ENCODE data around the gene PRKRA.

PRKRA gene

DNA sequence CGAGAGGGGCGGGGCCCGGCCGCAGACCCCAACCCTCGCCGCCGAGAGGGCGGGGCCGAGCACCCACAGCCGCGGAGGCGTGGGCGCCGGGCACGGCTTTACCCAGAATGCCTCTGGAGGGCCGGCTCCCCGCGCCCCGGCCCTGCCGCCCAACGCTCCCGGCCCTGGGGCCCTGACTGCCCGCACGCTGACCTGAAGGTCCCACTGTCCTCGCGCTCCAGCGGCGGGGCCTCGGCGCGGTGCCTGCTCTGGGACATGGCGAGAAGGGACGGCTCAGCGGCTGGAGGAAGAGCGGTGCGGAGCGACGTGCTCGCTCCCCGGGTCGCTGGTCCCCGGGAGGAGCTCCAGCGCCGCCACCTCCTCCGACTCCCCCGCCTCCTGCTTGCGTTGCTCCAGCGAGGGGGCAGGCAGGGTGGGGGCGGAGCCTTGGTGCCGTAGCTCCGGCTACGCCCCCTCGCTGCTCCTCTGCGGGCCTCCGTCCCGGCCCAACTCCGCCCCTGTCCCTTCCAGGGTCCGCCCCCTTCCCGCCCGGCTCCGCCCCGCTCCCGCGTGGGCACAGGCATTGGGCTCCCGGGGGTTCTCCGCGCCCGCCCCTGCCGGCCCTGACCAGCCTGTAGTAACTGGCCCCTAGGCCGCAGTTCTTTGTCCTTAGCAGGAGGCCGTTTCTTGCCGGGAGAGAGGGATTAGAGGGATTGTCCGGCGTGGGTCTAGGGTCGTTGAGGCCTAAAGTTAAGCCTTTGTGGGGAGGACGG, at the start of gene PRKRA, which contains the start of gene PJVK:
Gene PRKRA, minus strand, starts transcription at position 402 of the 752 bp plus-strand sequence. Its CDS starts 145 bp downstream, at position 257.
Gene PJVK, plus strand, starts transcription at position 605 of the 752 bp plus-strand sequence. CDS start 2,032 bp downstream, outside the sequence.
- Histone ChIP-seq H3K27me3 (ENCODE audit: insufficient read depth, poor library complexity, severe bottlenecking) (no peaks in the 10 kb centered on the region), H3K27ac (ENCODE audit: poor library complexity, severe bottlenecking) (peak within 1 kb of the TSS; percentile 55), H3K4me1 (ENCODE audit: insufficient read depth, poor library complexity, severe bottlenecking) (peaks cover 10% of the 10 kb centered on the region), H3K4me3 (ENCODE audit: severe bottlenecking) (peak within 1 kb of the TSS; percentile 79), H3K9me3 (ENCODE audit: severe bottlenecking) (no peaks in the 10 kb centered on the region), H3K36me3 (ENCODE audit: low read depth) (peaks cover 36% of the 10 kb centered on the region)
- ATAC-seq (ENCODE audit: low read depth) (peak; percentile 91), DNase-seq (ENCODE audit: low spot score) (peak; percentile 93)
- TF ChIP-seq, protein P1, sequence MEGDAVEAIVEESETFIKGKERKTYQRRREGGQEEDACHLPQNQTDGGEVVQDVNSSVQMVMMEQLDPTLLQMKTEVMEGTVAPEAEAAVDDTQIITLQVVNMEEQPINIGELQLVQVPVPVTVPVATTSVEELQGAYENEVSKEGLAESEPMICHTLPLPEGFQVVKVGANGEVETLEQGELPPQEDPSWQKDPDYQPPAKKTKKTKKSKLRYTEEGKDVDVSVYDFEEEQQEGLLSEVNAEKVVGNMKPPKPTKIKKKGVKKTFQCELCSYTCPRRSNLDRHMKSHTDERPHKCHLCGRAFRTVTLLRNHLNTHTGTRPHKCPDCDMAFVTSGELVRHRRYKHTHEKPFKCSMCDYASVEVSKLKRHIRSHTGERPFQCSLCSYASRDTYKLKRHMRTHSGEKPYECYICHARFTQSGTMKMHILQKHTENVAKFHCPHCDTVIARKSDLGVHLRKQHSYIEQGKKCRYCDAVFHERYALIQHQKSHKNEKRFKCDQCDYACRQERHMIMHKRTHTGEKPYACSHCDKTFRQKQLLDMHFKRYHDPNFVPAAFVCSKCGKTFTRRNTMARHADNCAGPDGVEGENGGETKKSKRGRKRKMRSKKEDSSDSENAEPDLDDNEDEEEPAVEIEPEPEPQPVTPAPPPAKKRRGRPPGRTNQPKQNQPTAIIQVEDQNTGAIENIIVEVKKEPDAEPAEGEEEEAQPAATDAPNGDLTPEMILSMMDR (IDR thresholded peaks at IDR 0.05; ENCODE audit: poor library complexity, severe bottlenecking): peak; percentile 8

DNA sequence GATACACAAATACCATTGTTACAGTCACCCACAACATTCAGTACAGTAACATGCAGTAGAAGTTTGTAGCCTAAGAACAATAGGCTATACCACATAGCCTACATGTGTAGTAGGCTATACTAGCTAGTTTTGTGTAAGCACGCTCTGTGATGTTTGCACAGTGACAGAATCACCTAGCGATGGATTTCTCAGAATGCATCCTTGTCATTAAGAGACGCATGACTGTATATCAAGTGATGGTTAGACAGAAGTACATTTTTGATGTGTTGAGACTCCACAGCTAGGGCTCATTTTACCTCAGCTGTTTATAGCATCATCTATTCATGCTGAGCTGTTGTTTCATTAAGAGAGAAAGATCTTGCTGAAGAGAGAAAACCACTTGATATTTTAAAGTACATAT, 48.7 kb upstream of the PRKRA start:
- no peak for ATAC-seq (ENCODE audit: low read depth)
- Histone ChIP-seq H3K36me3 (ENCODE audit: low read depth) (peaks cover 82% of the 10 kb centered on the region), H3K9me3 (ENCODE audit: severe bottlenecking) (no peaks in the 10 kb centered on the region), H3K4me1 (ENCODE audit: insufficient read depth, poor library complexity, severe bottlenecking) (no peaks in the 10 kb centered on the region), H3K4me3 (ENCODE audit: severe bottlenecking) (no peak overlapping the region), H3K27me3 (ENCODE audit: insufficient read depth, poor library complexity, severe bottlenecking) (no peaks in the 10 kb centered on the region), H3K27ac (ENCODE audit: poor library complexity, severe bottlenecking) (no peak overlapping the region)
- TF ChIP-seq, protein P1 (IDR thresholded peaks at IDR 0.05; ENCODE audit: poor library complexity, severe bottlenecking): no peak
- no peak for DNase-seq (ENCODE audit: low spot score)

DNA sequence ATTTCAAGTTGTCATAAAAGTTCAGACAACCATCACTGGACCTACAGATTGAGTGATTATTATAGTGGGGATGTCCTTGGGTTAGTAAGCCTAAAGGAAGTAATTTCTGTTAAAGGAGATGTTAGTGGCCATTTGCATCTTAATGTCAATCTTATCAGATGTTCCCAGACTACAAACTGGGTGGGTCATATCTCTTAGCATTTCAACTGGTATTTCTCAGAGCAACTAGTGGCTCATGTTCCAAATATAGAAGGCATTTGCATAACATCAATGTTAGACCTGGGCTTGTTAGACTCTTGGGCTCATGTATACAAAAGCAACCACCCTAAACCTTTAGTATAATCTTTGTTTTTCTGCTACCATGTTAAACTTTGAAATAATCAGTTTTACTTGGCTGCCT, 47.2 kb upstream of the PRKRA start:
- H3K4me1 ChIP-seq (ENCODE audit: insufficient read depth, poor library complexity, severe bottlenecking): no peaks in the 10 kb centered on the region
- no peak for DNase-seq (ENCODE audit: low spot score)
- no peak overlapping the region for H3K4me3 ChIP-seq (ENCODE audit: severe bottlenecking)
- no peaks in the 10 kb centered on the region for H3K9me3 ChIP-seq (ENCODE audit: severe bottlenecking)
- H3K27me3 ChIP-seq (ENCODE audit: insufficient read depth, poor library complexity, severe bottlenecking): no peaks in the 10 kb centered on the region
- TF ChIP-seq, protein P1 (IDR thresholded peaks at IDR 0.05; ENCODE audit: poor library complexity, severe bottlenecking): no peak
- H3K36me3 ChIP-seq (ENCODE audit: low read depth): peaks cover 77% of the 10 kb centered on the region
- H3K27ac ChIP-seq (ENCODE audit: poor library complexity, severe bottlenecking): no peak overlapping the region
- no peak for ATAC-seq (ENCODE audit: low read depth)

DNA sequence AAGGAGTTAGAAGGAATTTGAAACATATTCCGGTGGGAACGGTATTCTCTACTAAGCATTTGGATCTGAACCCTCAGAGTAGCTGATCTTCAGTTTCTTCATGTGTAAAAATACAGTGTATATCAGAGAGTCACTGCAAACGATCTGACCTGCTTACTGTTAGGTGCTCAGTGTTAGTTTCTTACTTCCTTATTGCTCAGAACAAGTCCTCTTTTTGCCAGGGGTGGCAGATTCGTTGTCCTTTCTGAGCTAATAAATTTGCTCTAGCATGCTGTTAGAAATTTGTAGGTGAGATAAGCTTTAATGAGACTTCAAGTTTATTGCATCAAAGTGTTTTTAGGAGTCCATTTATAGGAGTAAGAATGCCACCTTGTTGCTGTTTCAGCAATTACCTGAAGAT, 45.1 kb upstream of the PRKRA start:
- TF ChIP-seq, protein P1 (IDR thresholded peaks at IDR 0.05; ENCODE audit: poor library complexity, severe bottlenecking): no peak
- ATAC-seq (ENCODE audit: low read depth): no peak
- H3K27ac ChIP-seq (ENCODE audit: poor library complexity, severe bottlenecking): no peak overlapping the region

DNA sequence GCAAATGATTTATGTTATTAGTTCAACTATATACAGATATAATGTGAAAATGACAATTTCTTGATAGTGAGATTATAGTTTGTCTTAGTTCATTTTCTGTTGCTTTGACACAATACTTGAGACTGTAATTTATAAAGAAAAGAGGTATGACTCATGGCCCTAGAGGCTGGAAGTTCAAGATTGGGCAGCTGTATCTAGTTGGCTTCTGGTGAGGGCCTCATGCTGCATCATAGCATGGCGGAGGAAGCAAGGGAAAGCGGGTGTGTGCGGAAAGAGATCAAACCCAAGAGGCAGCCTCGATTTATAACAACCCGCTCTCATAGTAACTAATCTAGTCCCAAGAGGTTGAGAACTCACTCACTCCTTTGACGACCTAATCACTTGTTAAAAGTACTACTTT, 40.6 kb upstream of the PRKRA start:
- no peak for ATAC-seq (ENCODE audit: low read depth)
- Histone ChIP-seq H3K9me3 (ENCODE audit: severe bottlenecking) (no peaks in the 10 kb centered on the region), H3K36me3 (ENCODE audit: low read depth) (peaks cover 50% of the 10 kb centered on the region), H3K27me3 (ENCODE audit: insufficient read depth, poor library complexity, severe bottlenecking) (no peaks in the 10 kb centered on the region), H3K4me1 (ENCODE audit: insufficient read depth, poor library complexity, severe bottlenecking) (no peaks in the 10 kb centered on the region), H3K4me3 (ENCODE audit: severe bottlenecking) (no peak overlapping the region), H3K27ac (ENCODE audit: poor library complexity, severe bottlenecking) (no peak overlapping the region)
- TF ChIP-seq, protein P1 (IDR thresholded peaks at IDR 0.05; ENCODE audit: poor library complexity, severe bottlenecking): no peak
- no peak for DNase-seq (ENCODE audit: low spot score)

More for the DNA sequence above, 45.1 kb upstream of the PRKRA start:
- Histone ChIP-seq H3K27me3 (ENCODE audit: insufficient read depth, poor library complexity, severe bottlenecking) (no peaks in the 10 kb centered on the region), H3K9me3 (ENCODE audit: severe bottlenecking) (no peaks in the 10 kb centered on the region), H3K4me3 (ENCODE audit: severe bottlenecking) (no peak overlapping the region), H3K36me3 (ENCODE audit: low read depth) (peaks cover 71% of the 10 kb centered on the region), H3K4me1 (ENCODE audit: insufficient read depth, poor library complexity, severe bottlenecking) (no peaks in the 10 kb centered on the region)
- DNase-seq (ENCODE audit: low spot score): no peak

Measured in RWPE2 (cell line).